Fibroblast of the aortic adventitia (primary cell): ENCODE results near the gene LGR5. TPM values are rescaled to one million over a fixed set of nuclear protein-coding genes. Genes with fewer than 3 reads are reported as not detected.

Experiments
- DNase-seq: peaks from one replicate; pipeline ENCODE4 v3.0.0-alpha.2; 2010; ENCODE audit warnings: low read depth
- H3K4me3 ChIP-seq: 2 replicates; pipeline ENCODE4 v1.5.1; 2011; ENCODE audit warnings: low read depth, mild to moderate bottlenecking, control low read depth, low read length, moderate library complexity
- total RNA-seq: library from RNA; depleted of rRNA; stranded (reverse); fragments of >200 nt; gene quantifications from 2 replicates; pipeline ENCODE4 v1.2.3, GENCODE V29; 2012; ENCODE audit warnings: low replicate concordance
- TF ChIP-seq, protein P1 (sequence below): IDR thresholded peaks from 2 replicates; pipeline ENCODE4 v1.5.1; 2011; ENCODE audit warnings: mild to moderate bottlenecking, low read length, control low read depth, inconsistent platforms; ENCODE audit not compliant: insufficient read depth

Gene LGR5
- total RNA-seq, 1 donor = 7.8 TPM

DNA sequence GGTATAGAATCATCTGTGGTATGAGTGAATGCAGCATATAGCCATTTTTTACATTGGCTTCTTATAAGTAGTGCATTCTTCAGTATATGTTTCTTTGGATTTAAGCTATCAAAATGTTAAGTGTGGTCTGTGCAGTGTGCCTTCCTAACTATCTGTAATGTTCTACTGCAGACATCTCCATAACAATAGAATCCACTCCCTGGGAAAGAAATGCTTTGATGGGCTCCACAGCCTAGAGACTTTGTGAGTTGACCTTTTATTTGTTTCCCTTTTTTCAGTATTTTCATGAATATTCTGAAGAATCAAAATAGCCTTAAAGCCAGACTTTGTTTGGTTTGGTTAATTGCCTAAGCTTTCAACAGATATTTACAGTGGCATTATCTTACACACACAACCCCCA lies 116.8 kb downstream of the LGR5 start:
- TF ChIP-seq, protein P1, sequence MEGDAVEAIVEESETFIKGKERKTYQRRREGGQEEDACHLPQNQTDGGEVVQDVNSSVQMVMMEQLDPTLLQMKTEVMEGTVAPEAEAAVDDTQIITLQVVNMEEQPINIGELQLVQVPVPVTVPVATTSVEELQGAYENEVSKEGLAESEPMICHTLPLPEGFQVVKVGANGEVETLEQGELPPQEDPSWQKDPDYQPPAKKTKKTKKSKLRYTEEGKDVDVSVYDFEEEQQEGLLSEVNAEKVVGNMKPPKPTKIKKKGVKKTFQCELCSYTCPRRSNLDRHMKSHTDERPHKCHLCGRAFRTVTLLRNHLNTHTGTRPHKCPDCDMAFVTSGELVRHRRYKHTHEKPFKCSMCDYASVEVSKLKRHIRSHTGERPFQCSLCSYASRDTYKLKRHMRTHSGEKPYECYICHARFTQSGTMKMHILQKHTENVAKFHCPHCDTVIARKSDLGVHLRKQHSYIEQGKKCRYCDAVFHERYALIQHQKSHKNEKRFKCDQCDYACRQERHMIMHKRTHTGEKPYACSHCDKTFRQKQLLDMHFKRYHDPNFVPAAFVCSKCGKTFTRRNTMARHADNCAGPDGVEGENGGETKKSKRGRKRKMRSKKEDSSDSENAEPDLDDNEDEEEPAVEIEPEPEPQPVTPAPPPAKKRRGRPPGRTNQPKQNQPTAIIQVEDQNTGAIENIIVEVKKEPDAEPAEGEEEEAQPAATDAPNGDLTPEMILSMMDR = no peak
- DNase-seq = no peak
- H3K4me3 ChIP-seq = no peak overlapping the region

DNA sequence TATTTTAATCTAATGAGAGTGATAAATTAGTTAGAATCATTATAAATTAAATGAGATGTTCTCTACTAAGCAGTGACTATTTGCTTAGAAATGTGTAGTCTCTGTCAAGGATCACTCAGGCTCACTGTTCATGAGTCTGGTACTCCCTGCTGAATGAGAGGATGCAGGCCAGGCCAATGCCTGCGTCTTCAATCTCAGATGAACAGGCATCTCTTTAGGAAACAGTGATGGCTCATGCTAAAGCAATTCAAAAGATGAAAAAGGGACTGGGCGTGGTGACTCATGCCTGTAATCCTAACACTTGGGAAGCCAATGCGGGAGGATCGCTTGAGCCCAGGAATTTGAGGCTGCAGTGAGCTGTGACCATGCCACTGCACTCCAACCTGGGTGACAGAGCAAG lies 117.3 kb downstream of the LGR5 start:
- TF ChIP-seq, protein P1 = no peak
- DNase-seq = peak; percentile 84
- no peak overlapping the region for H3K4me3 ChIP-seq

DNA sequence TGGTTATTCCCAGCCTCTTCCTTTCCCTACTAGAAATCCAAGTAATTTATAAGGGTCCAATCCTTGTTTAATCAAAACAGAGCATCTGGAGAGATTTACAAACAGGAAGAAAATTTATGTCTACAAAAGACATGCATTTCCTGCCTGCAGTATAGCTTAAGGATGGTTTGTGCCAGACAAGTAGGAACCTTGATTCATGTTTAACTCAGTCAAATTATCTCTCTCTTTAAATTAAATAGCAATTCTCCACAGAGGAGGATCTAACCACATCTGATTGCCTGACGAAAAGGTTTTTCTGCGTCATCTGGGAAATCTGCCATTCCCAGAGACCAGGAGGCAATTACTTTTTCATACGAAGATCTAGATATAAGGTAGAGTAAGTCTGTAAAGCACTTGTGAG lies 118.8 kb downstream of the LGR5 start:
- DNase-seq = peak; percentile 27
- H3K4me3 ChIP-seq = no peak overlapping the region
- TF ChIP-seq, protein P1 = no peak

DNA sequence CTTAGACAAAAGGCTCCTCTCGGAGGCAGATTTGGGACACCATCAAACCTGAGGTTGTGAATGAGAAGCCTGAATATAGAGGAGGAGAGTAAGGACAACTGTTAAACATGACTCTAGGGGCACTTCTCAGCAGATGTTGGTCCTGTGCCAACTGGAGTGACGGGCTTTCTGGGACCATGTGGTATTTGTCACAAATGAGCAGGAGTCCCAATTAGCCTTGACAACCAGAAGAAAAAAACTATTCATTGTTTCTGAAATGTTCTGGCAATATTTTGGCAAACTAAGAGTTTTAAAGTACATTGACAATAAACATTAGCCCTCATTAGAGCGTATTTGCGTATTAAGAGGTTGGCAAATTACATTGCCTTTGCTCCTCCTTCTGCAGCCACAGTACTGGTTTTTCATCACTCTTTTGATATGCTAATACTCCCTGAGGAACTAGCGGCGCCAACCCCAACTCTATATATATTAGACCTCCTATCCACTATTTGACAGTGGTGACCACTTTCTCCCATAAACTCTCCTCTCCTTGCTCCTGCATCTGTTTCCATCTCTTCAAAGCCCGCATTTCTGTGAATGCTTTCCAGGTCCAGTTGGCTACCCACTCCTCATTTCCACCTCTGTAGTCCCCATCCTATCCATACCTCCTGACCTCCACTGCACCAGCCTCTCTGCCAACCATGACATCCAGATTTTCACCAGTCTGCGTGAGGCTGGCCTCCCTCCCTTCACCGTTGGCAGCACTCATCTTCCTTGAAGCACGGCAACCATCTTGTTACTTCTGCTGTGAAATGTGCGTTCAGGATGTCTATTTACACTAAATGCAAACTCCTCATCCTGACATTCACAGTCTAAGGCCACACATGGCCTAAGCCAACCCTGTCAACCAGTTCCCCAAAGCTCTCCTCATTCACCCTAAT lies 123.3 kb downstream of the LGR5 start:
- no peak overlapping the region for H3K4me3 ChIP-seq
- TF ChIP-seq, protein P1 = no peak
- no peak for DNase-seq

DNA sequence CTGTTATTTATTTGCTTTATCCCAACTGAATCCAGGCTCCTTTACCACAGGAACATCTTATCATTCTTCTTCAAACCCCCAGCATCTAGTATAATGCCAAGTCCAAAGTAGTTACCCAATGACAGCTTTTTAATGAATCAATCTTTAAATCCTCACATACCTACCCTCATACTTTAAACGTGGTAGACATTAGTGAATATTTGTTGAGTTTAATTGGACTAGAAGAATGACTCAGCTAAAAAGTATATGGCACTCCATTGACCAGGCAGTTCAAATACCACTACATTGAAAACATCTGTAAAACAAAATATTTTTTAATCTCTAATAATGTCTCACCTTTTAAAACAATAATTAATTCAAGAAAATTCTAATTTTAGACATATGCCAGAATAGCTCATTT lies 125.9 kb downstream of the LGR5 start:
- DNase-seq = no peak
- no peak overlapping the region for H3K4me3 ChIP-seq
- TF ChIP-seq, protein P1 = no peak

DNA sequence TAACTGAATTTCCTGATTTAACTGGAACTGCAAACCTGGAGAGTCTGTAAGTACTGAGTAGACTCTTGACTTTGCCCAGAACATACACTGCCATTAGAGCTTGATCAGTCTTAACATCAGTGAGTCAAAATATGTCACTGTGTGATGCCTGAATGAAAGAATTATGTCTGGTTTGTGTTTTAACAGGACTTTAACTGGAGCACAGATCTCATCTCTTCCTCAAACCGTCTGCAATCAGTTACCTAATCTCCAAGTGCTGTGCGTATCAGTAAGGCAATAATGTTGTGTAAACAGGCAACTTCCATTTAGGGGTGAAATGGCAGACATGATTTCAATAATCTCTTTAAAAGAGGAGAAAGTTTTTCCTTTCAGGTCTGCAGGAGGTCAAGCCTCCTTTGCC lies 127.1 kb downstream of the LGR5 start:
- DNase-seq = no peak
- H3K4me3 ChIP-seq = no peak overlapping the region
- TF ChIP-seq, protein P1 = no peak
